ENCODE results near the gene ZNF45. TPM values are rescaled to one million over a fixed set of nuclear protein-coding genes. Genes with fewer than 3 reads are reported as not detected.

ZNF45 gene
- total RNA-seq (18.5 and 22.1 TPM in 2 replicates), polyA plus RNA-seq (11.6 and 13.2 TPM in 2 replicates), polyA minus RNA-seq (ENCODE audit: low replicate concordance) (16.8 and 28.5 TPM in 2 replicates)
- polyA plus RNA-seq (2012) = 6.5 and 7.8 TPM in 2 replicates

DNA sequence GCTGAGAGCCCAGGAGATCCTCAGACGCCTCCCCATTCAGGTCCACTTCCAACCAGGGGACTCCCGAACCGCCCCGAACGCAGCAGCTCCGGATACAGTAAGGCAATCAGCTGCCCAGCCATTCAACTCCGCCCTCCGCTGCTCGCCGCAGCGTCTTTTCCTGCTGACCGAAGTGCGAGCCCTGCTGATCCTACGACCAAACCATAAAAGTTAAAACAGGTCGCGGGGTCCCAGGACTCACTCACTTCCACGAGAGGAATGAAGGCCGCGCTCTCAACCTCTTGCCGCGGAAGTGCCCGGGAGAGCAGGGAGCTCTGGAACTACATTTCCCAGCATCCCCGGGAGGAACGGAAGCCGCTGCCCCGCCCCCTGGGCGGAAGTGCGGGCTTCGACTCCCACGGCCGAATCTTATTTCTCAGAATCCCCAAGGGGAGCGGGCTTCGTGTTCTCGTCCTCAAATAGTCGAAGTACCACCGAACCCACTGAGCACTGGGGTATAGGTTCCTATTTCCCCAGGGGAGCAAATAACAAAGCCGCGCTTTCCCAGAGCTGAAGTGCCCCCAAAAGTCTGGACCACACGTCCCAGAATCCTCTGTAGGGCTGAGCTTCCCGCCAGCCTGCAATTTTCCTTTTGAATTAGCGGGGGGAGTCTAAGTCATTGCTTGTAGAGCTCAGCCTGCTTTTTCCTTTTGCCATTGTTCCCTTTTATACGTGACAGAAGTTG is at the start of gene ZNF45:
TSS of gene ZNF45 (minus strand) at position 298 of the 724 bp plus-strand sequence. CDS start 13,097 bp downstream, outside the sequence.
- Histone ChIP-seq H3K9ac (ENCODE audit: insufficient read depth, low read length) (peak within 1 kb of the TSS; percentile 60), H3K27me3 (ENCODE audit: control insufficient read depth, insufficient read depth, low read length) (no peaks in the 10 kb centered on the region), H3K4me2 (ENCODE audit: extremely low read depth, insufficient read depth, low read length) (peak within 1 kb of the TSS; percentile 97), H3K9me3 (ENCODE audit: control insufficient read depth, insufficient read depth, low read depth, low read length) (no peaks in the 10 kb centered on the region), H3K27ac (ENCODE audit: insufficient read depth, low read length) (peak within 1 kb of the TSS; percentile 82), H3K4me3 (replicated peaks in 1 of 4; ENCODE audit: control extremely low read depth in 1 of 4, insufficient read depth in 1 of 4, low read depth in 3 of 4, low read length in 4 of 4) (peak within 1 kb of the TSS; percentile 61 to 85 (median 81)), H4K20me1 (ENCODE audit: control insufficient read depth, extremely low read depth, insufficient read depth, low read length) (no peaks in the 10 kb centered on the region), H2AFZ (ENCODE audit: low read length) (peak within 1 kb of the TSS; percentile 95), H3K36me3 (ENCODE audit: control insufficient read depth, insufficient read depth, low read length) (peaks cover 2% of the 10 kb centered on the region), H3K79me2 (ENCODE audit: control insufficient read depth, insufficient read depth, low read length) (peaks cover 2% of the 10 kb centered on the region), H3K4me1 (ENCODE audit: control insufficient read depth, extremely low read depth, insufficient read depth, low read length) (no peaks in the 10 kb centered on the region)
- peak; percentile 88 to 89 for DNase-seq (ENCODE audit: low read depth in 2 of 2)
- no peak for TF ChIP-seq EZH2 (IDR thresholded peaks at IDR 0.05; ENCODE audit: low read length, missing control alignments)
- no peak for TF ChIP-seq CTCF (conservative IDR thresholded peaks at IDR 0.05 in 1 of 2, IDR thresholded peaks at IDR 0.05 in 1 of 2; ENCODE audit: low read depth in 1 of 2, low read length in 2 of 2)

DNA sequence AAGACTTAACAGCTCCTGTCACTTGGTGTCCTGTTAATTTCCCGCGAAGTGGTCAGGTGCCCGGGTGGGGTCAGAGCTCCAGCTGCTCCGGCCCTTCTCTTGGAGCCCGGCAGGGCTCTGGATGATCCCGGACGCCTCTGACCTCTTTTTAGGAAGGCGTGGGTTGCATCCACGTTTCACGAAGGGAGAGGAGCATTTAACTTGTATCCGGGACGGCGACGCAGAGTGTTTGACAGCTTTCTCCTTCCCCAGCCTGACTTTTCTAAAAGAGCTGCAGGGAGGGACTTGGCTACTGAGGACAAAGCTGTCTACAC is 49.6 kb upstream of the ZNF45 start:
- H4K20me1 ChIP-seq (ENCODE audit: control insufficient read depth, extremely low read depth, insufficient read depth, low read length) = no peaks in the 10 kb centered on the region
- peak overlapping the region; percentile 70 to 84 (median 76) for H3K4me3 ChIP-seq (replicated peaks in 1 of 4; ENCODE audit: control extremely low read depth in 1 of 4, insufficient read depth in 1 of 4, low read depth in 3 of 4, low read length in 4 of 4)
- no peaks in the 10 kb centered on the region for H3K79me2 ChIP-seq (ENCODE audit: control insufficient read depth, insufficient read depth, low read length)
- no peaks in the 10 kb centered on the region for H3K27me3 ChIP-seq (ENCODE audit: control insufficient read depth, insufficient read depth, low read length)
- no peaks in the 10 kb centered on the region for H3K4me1 ChIP-seq (ENCODE audit: control insufficient read depth, extremely low read depth, insufficient read depth, low read length)
- no peaks in the 10 kb centered on the region for H3K9me3 ChIP-seq (ENCODE audit: control insufficient read depth, insufficient read depth, low read depth, low read length)
- no peak for TF ChIP-seq EZH2 (IDR thresholded peaks at IDR 0.05; ENCODE audit: low read length, missing control alignments)
- no peak for TF ChIP-seq CTCF (conservative IDR thresholded peaks at IDR 0.05 in 1 of 2, IDR thresholded peaks at IDR 0.05 in 1 of 2; ENCODE audit: low read depth in 1 of 2, low read length in 2 of 2)
- no peak for DNase-seq (ENCODE audit: low read depth in 2 of 2)
- H3K27ac ChIP-seq (ENCODE audit: insufficient read depth, low read length) = peak overlapping the region; percentile 60
- H2AFZ ChIP-seq (ENCODE audit: low read length) = peak overlapping the region; percentile 78
- no peaks in the 10 kb centered on the region for H3K36me3 ChIP-seq (ENCODE audit: control insufficient read depth, insufficient read depth, low read length)
- H3K9ac ChIP-seq (ENCODE audit: insufficient read depth, low read length) = peak overlapping the region; percentile 50
- H3K4me2 ChIP-seq (ENCODE audit: extremely low read depth, insufficient read depth, low read length) = peak overlapping the region; percentile 67

- peak within 1 kb of the TSS; percentile 50 for H3K9ac ChIP-seq (ENCODE audit: insufficient read depth, low read length)
- H4K20me1 ChIP-seq (ENCODE audit: control insufficient read depth, extremely low read depth, insufficient read depth, low read length) = no peaks in the 10 kb centered on the region
- peak within 1 kb of the TSS; percentile 67 for H3K4me2 ChIP-seq (ENCODE audit: extremely low read depth, insufficient read depth, low read length)
- TF ChIP-seq CTCF (conservative IDR thresholded peaks at IDR 0.05 in 1 of 2, IDR thresholded peaks at IDR 0.05 in 1 of 2; ENCODE audit: low read depth in 1 of 2, low read length in 2 of 2) (no peak), EZH2 (IDR thresholded peaks at IDR 0.05; ENCODE audit: low read length, missing control alignments) (no peak)
- H3K4me1 ChIP-seq (ENCODE audit: control insufficient read depth, extremely low read depth, insufficient read depth, low read length) = no peaks in the 10 kb centered on the region
- no peaks in the 10 kb centered on the region for H3K79me2 ChIP-seq (ENCODE audit: control insufficient read depth, insufficient read depth, low read length)
- H3K36me3 ChIP-seq (ENCODE audit: control insufficient read depth, insufficient read depth, low read length) = no peaks in the 10 kb centered on the region
- H3K9me3 ChIP-seq (ENCODE audit: control insufficient read depth, insufficient read depth, low read depth, low read length) = no peaks in the 10 kb centered on the region
- peak within 1 kb of the TSS; percentile 60 for H3K27ac ChIP-seq (ENCODE audit: insufficient read depth, low read length)
- no peaks in the 10 kb centered on the region for H3K27me3 ChIP-seq (ENCODE audit: control insufficient read depth, insufficient read depth, low read length)
- H3K4me3 ChIP-seq (replicated peaks in 1 of 4; ENCODE audit: control extremely low read depth in 1 of 4, insufficient read depth in 1 of 4, low read depth in 3 of 4, low read length in 4 of 4) = peak within 1 kb of the TSS; percentile 70 to 84 (median 76)
- peak within 1 kb of the TSS; percentile 78 for H2AFZ ChIP-seq (ENCODE audit: low read length)
- DNase-seq (ENCODE audit: low read depth in 2 of 2) = peak; percentile 97 to 98
These were observed 49.0 kb upstream of the ZNF45 start, which contains the start of gene ZNF155 for GRCh38 chr19:43983912-43984686. ZNF155 (plus strand) TSS chr19:43984188; CDS start chr19:43988544, 4,356 bp downstream.

All from fibroblast of lung (primary cell).